Stomach (tissue), 4 donors: ENCODE data around the gene SIRPA.

Experiments
- EP300 ChIP-seq: sonication (generic); formaldehyde crosslinking; IDR thresholded peaks from one replicate; pipeline ENCODE4 v1.6.1; 2017; ENCODE audit warnings: antibody characterized with exemption
- POLR2A ChIP-seq, 4 donors: fragments of 450-650 bp; IDR thresholded peaks; one replicate each; pipeline ENCODE4 v1.6.1; 2016; ENCODE audit warnings: antibody characterized with exemption in 4 of 4, control low read depth in 2 of 4, mild to moderate bottlenecking in 1 of 4, moderate library complexity in 1 of 4
- POLR2AphosphoS5 ChIP-seq, 3 donors: sonication (generic); formaldehyde crosslinking; IDR thresholded peaks; one replicate each; pipeline ENCODE4 v1.6.1; 2016; ENCODE audit warnings: antibody characterized with exemption in 3 of 3
- TF ChIP-seq, protein P1 (sequence below), 7 experiments: fragments of 450-650 bp in 4 of 7; fragments of 200-600 bp in 3 of 7; sonication (generic) in 3 of 7; IDR thresholded peaks; one replicate each; pipeline ENCODE4 v1.5.1; 2016 to 2019; ENCODE audit warnings: antibody characterized with exemption in 7 of 7, control low read depth in 2 of 7, mild to moderate bottlenecking in 1 of 7

DNA sequence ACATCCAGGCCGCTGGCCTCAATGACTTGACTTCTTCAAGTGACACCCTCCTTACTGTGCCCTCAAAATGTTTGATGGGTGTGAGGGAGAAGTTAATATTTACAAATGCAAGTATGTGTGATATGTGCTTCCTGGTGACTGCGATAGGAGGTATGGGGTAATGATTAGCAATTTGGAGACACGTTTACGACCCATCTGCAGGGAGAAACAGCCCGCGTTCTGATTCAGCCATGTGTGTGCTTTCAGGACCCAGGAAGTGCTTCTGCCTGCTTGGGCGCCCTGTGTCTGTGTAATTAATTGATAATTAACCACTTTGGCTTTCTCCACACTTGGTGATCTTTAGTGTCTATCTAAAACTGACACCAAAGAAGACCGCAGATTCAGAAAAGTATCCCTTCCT, 25.0 kb downstream of the SIRPA start:
- TF ChIP-seq EP300 (no peak), POLR2A (IDR thresholded peaks at IDR 0.05) (no peak), POLR2AphosphoS5 (IDR thresholded peaks at IDR 0.05) (no peak)
- TF ChIP-seq, protein P1, sequence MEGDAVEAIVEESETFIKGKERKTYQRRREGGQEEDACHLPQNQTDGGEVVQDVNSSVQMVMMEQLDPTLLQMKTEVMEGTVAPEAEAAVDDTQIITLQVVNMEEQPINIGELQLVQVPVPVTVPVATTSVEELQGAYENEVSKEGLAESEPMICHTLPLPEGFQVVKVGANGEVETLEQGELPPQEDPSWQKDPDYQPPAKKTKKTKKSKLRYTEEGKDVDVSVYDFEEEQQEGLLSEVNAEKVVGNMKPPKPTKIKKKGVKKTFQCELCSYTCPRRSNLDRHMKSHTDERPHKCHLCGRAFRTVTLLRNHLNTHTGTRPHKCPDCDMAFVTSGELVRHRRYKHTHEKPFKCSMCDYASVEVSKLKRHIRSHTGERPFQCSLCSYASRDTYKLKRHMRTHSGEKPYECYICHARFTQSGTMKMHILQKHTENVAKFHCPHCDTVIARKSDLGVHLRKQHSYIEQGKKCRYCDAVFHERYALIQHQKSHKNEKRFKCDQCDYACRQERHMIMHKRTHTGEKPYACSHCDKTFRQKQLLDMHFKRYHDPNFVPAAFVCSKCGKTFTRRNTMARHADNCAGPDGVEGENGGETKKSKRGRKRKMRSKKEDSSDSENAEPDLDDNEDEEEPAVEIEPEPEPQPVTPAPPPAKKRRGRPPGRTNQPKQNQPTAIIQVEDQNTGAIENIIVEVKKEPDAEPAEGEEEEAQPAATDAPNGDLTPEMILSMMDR (IDR thresholded peaks at IDR 0.05) = no peak
